Measurements from ENCODE around the gene KRTAP19-8.

GRCh38 chr21:30990514-30991262, 47.6 kb downstream of the KRTAP19-8 start:
- TF ChIP-seq EZH2 (IDR thresholded peaks at IDR 0.05; ENCODE audit: borderline replicate concordance, low read length): no peak
- TF ChIP-seq CTCF (IDR thresholded peaks at IDR 0.05; ENCODE audit: low read length): no peak
